A549 (cell line): Measurements from ENCODE around the gene GALNT14.

ENCODE experiments used
- BCL3 ChIP-seq: fragments of >200 bp; sonication (Bioruptor Twin); formaldehyde crosslinking; IDR thresholded peaks from 3 replicates; pipeline ENCODE4 v1.6.1; 2016
- CBX2 ChIP-seq: fragments of 200-600 bp; sonication (generic); IDR thresholded peaks from 2 replicates; pipeline ENCODE4 v1.6.1; 2016; ENCODE audit warnings: low read depth, mild to moderate bottlenecking, borderline replicate concordance
- CTCF ChIP-seq: fragments of >200 bp; sonication (Bioruptor Twin); formaldehyde crosslinking; IDR thresholded peaks from 3 replicates; pipeline ENCODE4 v1.5.1; 2016
- JUN ChIP-seq, 2 experiments: fragments of >200 bp; sonication (Bioruptor Twin); formaldehyde crosslinking; IDR thresholded peaks; 2 replicates in 1 of 2; 3 replicates in 1 of 2; pipeline ENCODE4 v1.6.1; 2016 to 2017
- KDM5A ChIP-seq: fragments of 200-600 bp; sonication (generic); IDR thresholded peaks from 2 replicates; pipeline ENCODE4 v1.6.1; 2016; ENCODE audit warnings: antibody characterized with exemption, mild to moderate bottlenecking
- POLR2AphosphoS2 ChIP-seq: conservative IDR thresholded peaks from 2 replicates; pipeline ENCODE4 v1.6.1; 2012; ENCODE audit warnings: low read length, improper control_type of control experiment, inconsistent platforms
- RAD21 ChIP-seq, 2 experiments: fragments of >200 bp in 1 of 2; sonication (Bioruptor Twin) in 1 of 2; formaldehyde crosslinking in 1 of 2; IDR thresholded peaks in 1 of 2; conservative IDR thresholded peaks in 1 of 2; 2 replicates in 1 of 2; 3 replicates in 1 of 2; pipeline ENCODE4 v1.6.1; 2012 to 2018; ENCODE audit warnings: inconsistent platforms in 1 of 2
- REST ChIP-seq: fragments of 200-600 bp; sonication (generic); IDR thresholded peaks from 2 replicates; pipeline ENCODE4 v1.6.1; 2016; ENCODE audit warnings: antibody characterized with exemption, mild to moderate bottlenecking, moderate library complexity
- ZFP36 ChIP-seq: fragments of 450-650 bp; IDR thresholded peaks from 2 replicates; pipeline ENCODE4 v1.6.1; 2014; ENCODE audit warnings: borderline replicate concordance; ENCODE audit not compliant: partially characterized antibody

GRCh38 chr2:30867385-30867784, 270.9 kb downstream of the GALNT14 start:
- TF ChIP-seq REST (no peak), ZFP36 (no peak), RAD21 (conservative IDR thresholded peaks at IDR 0.05 in 1 of 2, IDR thresholded peaks at IDR 0.05 in 1 of 2) (no peak), CTCF (no peak), CBX2 (no peak), POLR2AphosphoS2 (no peak), BCL3 (no peak), KDM5A (no peak), JUN (IDR thresholded peaks at IDR 0.05) (no peak)
